ENCODE measurements around the gene SKI. TPM values are rescaled to one million over a fixed set of nuclear protein-coding genes. Genes with fewer than 3 reads are reported as not detected.

SKI gene
- polyA plus RNA-seq, 1 donor from 2014 or later, result 0.78 TPM

GRCh38 chr1:2303016-2303775 is 75.1 kb downstream of the SKI start:
- Mint-ChIP-seq H3K27me3 (no peaks in the 10 kb centered on the region), H3K27ac (peak overlapping the region in 2 of 3 donors; percentile 100), H3K9me3 (no peaks in the 10 kb centered on the region), H3K36me3 (peaks cover 4% of the 10 kb centered on the region), H3K4me3 (peak overlapping the region in 3 of 4 donors; percentile 57 to 64 (median 60)), H3K4me1 (peaks cover 22 to 23% (median 23%) of the 10 kb centered on the region in 3 donors)

GRCh38 chr1:2303781-2304180 is 75.7 kb downstream of the SKI start:
- Mint-ChIP-seq H3K4me3 (peak overlapping the region in 1 of 4 donors; percentile 64), H3K27ac (peak overlapping the region in 2 of 3 donors; percentile 100), H3K9me3 (no peaks in the 10 kb centered on the region), H3K27me3 (no peaks in the 10 kb centered on the region), H3K36me3 (peaks cover 6% of the 10 kb centered on the region), H3K4me1 (peaks cover 19 to 24% (median 22%) of the 10 kb centered on the region in 3 donors)

- Mint-ChIP-seq H3K4me1 (peaks cover 17 to 22% (median 22%) of the 10 kb centered on the region in 3 donors), H3K27ac (peak overlapping the region in 1 of 3 donors; percentile 88), H3K36me3 (peaks cover 6% of the 10 kb centered on the region)
Observed at GRCh38 chr1:2304282-2304681, 76.2 kb downstream of the SKI start.

GRCh38 chr1:2304921-2305681 is 77.0 kb downstream of the SKI start:
- Mint-ChIP-seq H3K27ac (peak overlapping the region; percentile 39 to 88 (median 56)), H3K4me3 (no peak overlapping the region), H3K27me3 (no peaks in the 10 kb centered on the region), H3K9me3 (no peaks in the 10 kb centered on the region), H3K36me3 (peaks cover 6% of the 10 kb centered on the region), H3K4me1 (peaks cover 16 to 20% (median 19%) of the 10 kb centered on the region in 3 donors)

More at GRCh38 chr1:2304282-2304681, 76.2 kb downstream of the SKI start:
- no peak overlapping the region for H3K4me3 Mint-ChIP-seq
- no peaks in the 10 kb centered on the region for H3K27me3 Mint-ChIP-seq
- H3K9me3 Mint-ChIP-seq, result no peaks in the 10 kb centered on the region

- Mint-ChIP-seq H3K4me3 (no peak overlapping the region), H3K27ac (peak overlapping the region in 2 of 3 donors; percentile 56 to 82), H3K9me3 (no peaks in the 10 kb centered on the region), H3K27me3 (no peaks in the 10 kb centered on the region), H3K4me1 (peaks cover 10 to 14% (median 12%) of the 10 kb centered on the region in 3 donors), H3K36me3 (peaks cover 6% of the 10 kb centered on the region)
Observed at GRCh38 chr1:2306151-2306978, 78.2 kb downstream of the SKI start.

- Mint-ChIP-seq H3K36me3 (peaks cover 6% of the 10 kb centered on the region), H3K4me1 (peaks cover 5 to 13% (median 7%) of the 10 kb centered on the region in 3 donors), H3K27ac (peak overlapping the region in 2 of 3 donors; percentile 56 to 91), H3K9me3 (no peaks in the 10 kb centered on the region), H3K4me3 (peak overlapping the region in 1 of 4 donors; percentile 36), H3K27me3 (no peaks in the 10 kb centered on the region)
Observed at GRCh38 chr1:2307064-2307605, 79.0 kb downstream of the SKI start.

- Mint-ChIP-seq H3K4me3 (peak overlapping the region in 1 of 4 donors; percentile 36), H3K36me3 (peaks cover 6% of the 10 kb centered on the region), H3K9me3 (no peaks in the 10 kb centered on the region), H3K4me1 (peaks cover 5 to 13% (median 7%) of the 10 kb centered on the region in 3 donors), H3K27ac (peak overlapping the region in 2 of 3 donors; percentile 56 to 91), H3K27me3 (no peaks in the 10 kb centered on the region)
Observed at GRCh38 chr1:2307972-2308371, 79.9 kb downstream of the SKI start.

GRCh38 chr1:2308844-2309243 is 80.7 kb downstream of the SKI start:
- Mint-ChIP-seq H3K27ac (no peak overlapping the region), H3K4me3 (peak overlapping the region in 1 of 4 donors; percentile 45), H3K27me3 (no peaks in the 10 kb centered on the region), H3K36me3 (peaks cover 6% of the 10 kb centered on the region), H3K4me1 (peaks cover 5 to 16% (median 7%) of the 10 kb centered on the region in 3 donors), H3K9me3 (no peaks in the 10 kb centered on the region)

- Mint-ChIP-seq H3K27me3 (no peaks in the 10 kb centered on the region), H3K4me1 (peaks cover 5 to 16% (median 7%) of the 10 kb centered on the region in 3 donors), H3K27ac (peak overlapping the region; percentile 63 to 94 (median 92)), H3K36me3 (peaks cover 6% of the 10 kb centered on the region), H3K4me3 (no peak overlapping the region), H3K9me3 (no peaks in the 10 kb centered on the region)
Observed at GRCh38 chr1:2310332-2311183, 82.4 kb downstream of the SKI start.

- peaks cover 6% of the 10 kb centered on the region for H3K36me3 Mint-ChIP-seq
- H3K4me3 Mint-ChIP-seq, result peak overlapping the region in 3 of 4 donors; percentile 53 to 86 (median 77)
- H3K27me3 Mint-ChIP-seq, result no peaks in the 10 kb centered on the region
- H3K4me1 Mint-ChIP-seq, result peaks cover 5 to 16% (median 7%) of the 10 kb centered on the region in 3 donors
- H3K27ac Mint-ChIP-seq, result peak overlapping the region; percentile 71 to 94 (median 92)
- no peaks in the 10 kb centered on the region for H3K9me3 Mint-ChIP-seq
Observed at GRCh38 chr1:2311184-2312032, 83.3 kb downstream of the SKI start.

- Mint-ChIP-seq H3K4me1 (peaks cover 5 to 16% (median 7%) of the 10 kb centered on the region in 3 donors), H3K4me3 (peak overlapping the region in 3 of 4 donors; percentile 53 to 86 (median 77)), H3K27me3 (no peaks in the 10 kb centered on the region), H3K9me3 (no peaks in the 10 kb centered on the region), H3K27ac (peak overlapping the region; percentile 63 to 94 (median 92)), H3K36me3 (peaks cover 7% of the 10 kb centered on the region)
Observed at GRCh38 chr1:2312160-2312514, 84.0 kb downstream of the SKI start.

- Mint-ChIP-seq H3K4me3 (peak overlapping the region in 3 of 4 donors; percentile 38 to 86 (median 68)), H3K27me3 (no peaks in the 10 kb centered on the region), H3K4me1 (peaks cover 5 to 16% (median 5%) of the 10 kb centered on the region in 3 donors), H3K36me3 (peaks cover 7% of the 10 kb centered on the region), H3K9me3 (no peaks in the 10 kb centered on the region), H3K27ac (peak overlapping the region in 2 of 3 donors; percentile 92 to 94)
Observed at GRCh38 chr1:2312515-2313301, 84.6 kb downstream of the SKI start.

Measured in IgD-negative memory B cell (primary cell).